ENCODE measurements around the gene PRICKLE2. TPM values are rescaled to one million over a fixed set of nuclear protein-coding genes. Genes with fewer than 3 reads are reported as not detected.

PRICKLE2 gene
- total RNA-seq, 1 experiment from 2014 or later = 3.2 TPM

- Histone ChIP-seq H2BK20ac (ENCODE audit: low read depth, low read length, poor library complexity, severe bottlenecking) (no peak overlapping the region), H3K18ac (ENCODE audit: insufficient read length, low read depth, low read length) (no peak overlapping the region), H3K14ac (ENCODE audit: insufficient read depth, low read length) (no peak overlapping the region), H3T11ph (ENCODE audit: low read length) (no peak overlapping the region), H3K27me3 (ENCODE audit: insufficient read depth, low read length) (no peaks in the 10 kb centered on the region), H2BK15ac (ENCODE audit: low read depth, low read length) (no peak overlapping the region), H2BK12ac (ENCODE audit: insufficient read length, low read depth, low read length) (no peak overlapping the region), H3K56ac (ENCODE audit: insufficient read length, low read depth, low read length) (no peak overlapping the region), H3K23ac (ENCODE audit: insufficient read length, low read depth, low read length) (no peak overlapping the region), H3K9me3 (ENCODE audit: control insufficient read depth, low read depth, low read length) (no peaks in the 10 kb centered on the region), H3K4me1 (ENCODE audit: insufficient read depth, low read length) (peaks cover 3% of the 10 kb centered on the region; the same call in 1 of the 2 replicates), H3K9ac (ENCODE audit: extremely low read depth, insufficient read length, low read length) (no peak overlapping the region), H2AFZ (ENCODE audit: low read length) (no peak overlapping the region), H4K20me1 (ENCODE audit: control insufficient read depth, insufficient read depth, insufficient read length) (no peaks in the 10 kb centered on the region), H4K5ac (ENCODE audit: insufficient read length, low read depth, low read length) (no peak overlapping the region), H3K4ac (ENCODE audit: low read depth, low read length) (no peak overlapping the region), H3K23me2 (ENCODE audit: insufficient read length, low read depth, low read length, poor library complexity, severe bottlenecking) (no peaks in the 10 kb centered on the region), H3K79me1 (ENCODE audit: insufficient read depth, low read depth, low read length, poor library complexity, severe bottlenecking) (no peaks in the 10 kb centered on the region), H3K27ac (ENCODE audit: insufficient read length, low read depth, low read length) (no peak overlapping the region), H2AK5ac (ENCODE audit: insufficient read length, low read length) (no peak overlapping the region), H4K91ac (ENCODE audit: insufficient read length, low read depth, low read length) (no peak overlapping the region), H3K79me2 (ENCODE audit: insufficient read depth, low read length) (no peaks in the 10 kb centered on the region), H2BK120ac (ENCODE audit: low read depth, low read length, poor library complexity, severe bottlenecking) (no peak overlapping the region), H4K8ac (replicated peaks; ENCODE audit: insufficient read length, low read depth, low read length) (no peak overlapping the region), H3K4me2 (ENCODE audit: insufficient read depth, insufficient read length, low read length) (no peak overlapping the region), H2BK5ac (ENCODE audit: insufficient read length, low read length) (no peak overlapping the region)
- no peak for DNase-seq
- H3K4me1 Mint-ChIP-seq = peaks cover 44 to 56% of the 10 kb centered on the region in 2 experiments
- no peak overlapping the region for H3K4me3 Mint-ChIP-seq
- TF ChIP-seq, protein P1, sequence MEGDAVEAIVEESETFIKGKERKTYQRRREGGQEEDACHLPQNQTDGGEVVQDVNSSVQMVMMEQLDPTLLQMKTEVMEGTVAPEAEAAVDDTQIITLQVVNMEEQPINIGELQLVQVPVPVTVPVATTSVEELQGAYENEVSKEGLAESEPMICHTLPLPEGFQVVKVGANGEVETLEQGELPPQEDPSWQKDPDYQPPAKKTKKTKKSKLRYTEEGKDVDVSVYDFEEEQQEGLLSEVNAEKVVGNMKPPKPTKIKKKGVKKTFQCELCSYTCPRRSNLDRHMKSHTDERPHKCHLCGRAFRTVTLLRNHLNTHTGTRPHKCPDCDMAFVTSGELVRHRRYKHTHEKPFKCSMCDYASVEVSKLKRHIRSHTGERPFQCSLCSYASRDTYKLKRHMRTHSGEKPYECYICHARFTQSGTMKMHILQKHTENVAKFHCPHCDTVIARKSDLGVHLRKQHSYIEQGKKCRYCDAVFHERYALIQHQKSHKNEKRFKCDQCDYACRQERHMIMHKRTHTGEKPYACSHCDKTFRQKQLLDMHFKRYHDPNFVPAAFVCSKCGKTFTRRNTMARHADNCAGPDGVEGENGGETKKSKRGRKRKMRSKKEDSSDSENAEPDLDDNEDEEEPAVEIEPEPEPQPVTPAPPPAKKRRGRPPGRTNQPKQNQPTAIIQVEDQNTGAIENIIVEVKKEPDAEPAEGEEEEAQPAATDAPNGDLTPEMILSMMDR (conservative IDR thresholded peaks at IDR 0.05) = no peak
- H3K27ac Mint-ChIP-seq = peak overlapping the region in 1 of 3 experiments; percentile 70; a peak in 2 of 7 replicates
- H3K27me3 Mint-ChIP-seq (ENCODE audit: low read depth) = no peaks in the 10 kb centered on the region
- H3K9me3 Mint-ChIP-seq = peaks cover 13 to 14% of the 10 kb centered on the region in 2 experiments
- H3K36me3 Mint-ChIP-seq (ENCODE audit: insufficient read depth in 1 of 3, low read depth in 3 of 3) = peaks cover 3 to 13% (median 6%) of the 10 kb centered on the region in 3 experiments; a peak in 6 of 7 replicates
- WGBS (ENCODE audit: extremely low coverage, insufficient read length, low lambda C conversion rate) = no CpG with 5 or more reads among the region's 1 CpG
These were observed 115.2 kb downstream of the PRICKLE2 start for GRCh38 chr3:64110071-64110470.
